ENCODE results near the gene FZD10. TPM values are rescaled to one million over a fixed set of nuclear protein-coding genes. Genes with fewer than 3 reads are reported as not detected.

Gene FZD10
- total RNA-seq: 0.19 to 0.40 TPM (median 0.31 TPM) in 3 replicates
- long read RNA-seq, partial matches to known transcripts: 0 of 1 reads
- long read RNA-seq, other reads (novel, unspliced or antisense): 0 of 1 reads

DNA sequence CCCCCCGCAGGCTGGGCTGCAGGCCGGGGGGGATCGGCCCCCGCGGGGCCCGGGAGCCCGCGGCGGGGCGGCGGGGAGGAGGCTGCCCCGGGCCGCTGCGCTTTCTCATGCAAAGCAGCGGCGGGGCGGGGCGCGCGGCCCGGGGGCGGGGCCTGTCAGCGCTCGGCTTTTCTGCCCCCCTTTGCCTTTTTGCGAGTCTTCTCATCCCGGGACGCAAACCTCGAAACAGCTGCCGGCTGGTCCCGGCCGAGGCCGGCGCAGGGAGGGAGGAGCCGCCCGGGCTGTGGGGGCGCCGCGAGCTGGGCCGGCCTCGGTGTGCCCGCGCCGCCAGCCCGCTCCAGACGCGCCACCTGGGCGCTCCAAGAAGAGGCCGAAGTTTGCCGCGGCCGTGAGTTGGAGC is at the start of gene FZD10:
TSS of gene FZD10 (plus strand) at position 198 of the 400 bp plus-strand sequence. CDS start 479 bp downstream, outside the sequence.
- Mint-ChIP-seq H3K27me3 (ENCODE audit: low read depth) (peaks cover 40% of the 10 kb centered on the region), H3K4me3 (ENCODE audit: unreplicated experiment) (peak within 1 kb of the TSS; percentile 67)

GRCh38 chr12:130114952-130115351 is 47.3 kb upstream of the FZD10 start:
- no peak for TF ChIP-seq CTCF (IDR thresholded peaks at IDR 0.05)
- Mint-ChIP-seq H3K27ac (ENCODE audit: unreplicated experiment) (no peak overlapping the region), H3K9me3 (ENCODE audit: low read depth) (no peaks in the 10 kb centered on the region), H3K36me3 (ENCODE audit: low read depth) (no peaks in the 10 kb centered on the region), H3K4me1 (ENCODE audit: low read depth) (peaks cover 14% of the 10 kb centered on the region), H3K27me3 (ENCODE audit: low read depth) (peaks cover 7% of the 10 kb centered on the region), H3K4me3 (ENCODE audit: unreplicated experiment) (no peak overlapping the region)
- no peak for DNase-seq (ENCODE audit: low spot score)

More for the DNA sequence above, at the start of gene FZD10:
- no peak for DNase-seq (ENCODE audit: low spot score)
- Mint-ChIP-seq H3K36me3 (ENCODE audit: low read depth) (no peaks in the 10 kb centered on the region), H3K9me3 (ENCODE audit: low read depth) (no peaks in the 10 kb centered on the region), H3K27ac (ENCODE audit: unreplicated experiment) (no peak within 1 kb of the TSS), H3K4me1 (ENCODE audit: low read depth) (peaks cover 9% of the 10 kb centered on the region)
- no peak for TF ChIP-seq CTCF (IDR thresholded peaks at IDR 0.05)

GRCh38 chr12:130115646-130116045 is 46.6 kb upstream of the FZD10 start:
- H3K27me3 Mint-ChIP-seq (ENCODE audit: low read depth): peaks cover 7% of the 10 kb centered on the region
- DNase-seq (ENCODE audit: low spot score): no peak
- no peak for TF ChIP-seq CTCF (IDR thresholded peaks at IDR 0.05)
- no peaks in the 10 kb centered on the region for H3K9me3 Mint-ChIP-seq (ENCODE audit: low read depth)
- H3K36me3 Mint-ChIP-seq (ENCODE audit: low read depth): no peaks in the 10 kb centered on the region
- peaks cover 15% of the 10 kb centered on the region for H3K4me1 Mint-ChIP-seq (ENCODE audit: low read depth)
- H3K27ac Mint-ChIP-seq (ENCODE audit: unreplicated experiment): no peak overlapping the region
- H3K4me3 Mint-ChIP-seq (ENCODE audit: unreplicated experiment): no peak overlapping the region

DNA sequence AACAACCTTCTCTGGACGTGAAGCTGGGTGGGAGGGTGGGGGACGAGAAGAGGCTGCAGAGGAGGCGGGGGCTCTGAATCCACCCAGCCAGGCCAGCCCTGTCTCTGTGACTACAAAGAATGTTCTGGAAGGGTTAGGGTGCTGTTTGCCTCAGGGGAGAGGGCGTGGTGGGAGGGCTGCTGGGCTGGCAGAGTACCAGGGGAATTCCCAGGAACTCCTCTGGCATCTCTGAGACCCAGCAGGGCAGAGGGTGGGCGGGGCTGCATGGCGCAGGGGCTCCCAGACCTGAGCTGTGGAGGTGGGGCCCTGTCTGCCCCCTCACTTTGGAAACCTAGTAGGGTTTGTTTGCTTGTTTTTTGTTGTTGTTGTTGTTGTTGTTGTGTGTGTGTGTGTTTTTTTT is 45.5 kb upstream of the FZD10 start:
- H3K4me3 Mint-ChIP-seq (ENCODE audit: unreplicated experiment): no peak overlapping the region
- H3K27me3 Mint-ChIP-seq (ENCODE audit: low read depth): peaks cover 5% of the 10 kb centered on the region
- H3K27ac Mint-ChIP-seq (ENCODE audit: unreplicated experiment): no peak overlapping the region
- no peaks in the 10 kb centered on the region for H3K36me3 Mint-ChIP-seq (ENCODE audit: low read depth)
- no peaks in the 10 kb centered on the region for H3K9me3 Mint-ChIP-seq (ENCODE audit: low read depth)
- TF ChIP-seq CTCF (IDR thresholded peaks at IDR 0.05): no peak
- H3K4me1 Mint-ChIP-seq (ENCODE audit: low read depth): peaks cover 22% of the 10 kb centered on the region
- DNase-seq (ENCODE audit: low spot score): peak; percentile 43

- Mint-ChIP-seq H3K27me3 (ENCODE audit: low read depth) (peaks cover 3% of the 10 kb centered on the region), H3K9me3 (ENCODE audit: low read depth) (no peaks in the 10 kb centered on the region), H3K4me1 (ENCODE audit: low read depth) (peaks cover 17% of the 10 kb centered on the region), H3K36me3 (ENCODE audit: low read depth) (no peaks in the 10 kb centered on the region), H3K27ac (ENCODE audit: unreplicated experiment) (no peak overlapping the region), H3K4me3 (ENCODE audit: unreplicated experiment) (no peak overlapping the region)
- no peak for TF ChIP-seq CTCF (IDR thresholded peaks at IDR 0.05)
- peak; percentile 19 for DNase-seq (ENCODE audit: low spot score)
These were observed 45.0 kb upstream of the FZD10 start for GRCh38 chr12:130117233-130117632.

Data from chondrocyte (in vitro differentiated cells).